HepG2 (cell line): ENCODE measurements around the gene HNRNPA1. TPM values are rescaled to one million over a fixed set of nuclear protein-coding genes. Genes with fewer than 3 reads are reported as not detected.

Experiments
- BCL3 ChIP-seq: sonication (generic); formaldehyde crosslinking; IDR thresholded peaks from 2 replicates; pipeline ENCODE4 v1.5.1; 2020; ENCODE audit warnings: mild to moderate bottlenecking, missing genetic modification reagents, moderate library complexity
- CHD2 ChIP-seq: IDR thresholded peaks from 2 replicates; pipeline ENCODE4 v1.6.1; 2011; ENCODE audit warnings: low read depth, low read length, improper control_type of control experiment
- ELF3 ChIP-seq: IDR thresholded peaks from 2 replicates; pipeline ENCODE4 v1.6.1; 2016; ENCODE audit warnings: missing genetic modification reagents, missing compliant biosample characterization
- KDM3A ChIP-seq: IDR thresholded peaks from 2 replicates; pipeline ENCODE4 v1.6.1; 2018; ENCODE audit warnings: low read depth, missing compliant biosample characterization
- SNAPC4 ChIP-seq: sonication (generic); formaldehyde crosslinking; IDR thresholded peaks from 2 replicates; pipeline ENCODE4 v1.4.0; 2020; ENCODE audit warnings: mild to moderate bottlenecking, missing genetic modification reagents
- SP5 ChIP-seq: IDR thresholded peaks from 2 replicates; pipeline ENCODE4 v1.6.1; 2016; ENCODE audit warnings: low read depth, borderline replicate concordance
- ZNF260 ChIP-seq: sonication (generic); formaldehyde crosslinking; IDR thresholded peaks from 2 replicates; pipeline ENCODE4 v1.4.0; 2020; ENCODE audit warnings: missing genetic modification reagents, low read depth, mild to moderate bottlenecking, borderline replicate concordance
- ZSCAN22 ChIP-seq: sonication (generic); formaldehyde crosslinking; IDR thresholded peaks from 2 replicates; pipeline ENCODE4 v1.4.0; 2020; ENCODE audit warnings: mild to moderate bottlenecking, missing genetic modification reagents
- polyA plus RNA-seq, 8 experiments: library from polyadenylated mRNA; depleted of rRNA in 3 of 8; stranded (reverse) in 7 of 8; unstranded in 1 of 8; fragments of >200 nt; fragmentation: Illumina TruSeq in 4 of 8; extraction: Trizol in 4 of 8; gene quantifications; 2 replicates each; pipeline versions ENCODE4 v1.2.1 to v1.2.3, GENCODE V29; 2011 to 2016; ENCODE audit warnings: low read depth in 4 of 8, missing spikeins in 1 of 8, mixed read lengths in 1 of 8; ENCODE audit not compliant: insufficient read depth in 1 of 8
- total RNA-seq, 5 experiments: library from RNA; depleted of rRNA; stranded (reverse); fragments of >200 nt; fragmentation: Illumina TruSeq; extraction: Trizol; gene quantifications; 2 replicates each; pipeline ENCODE4 v1.2.3, GENCODE V29; 2016; ENCODE audit warnings: low read depth in 1 of 5
- TF ChIP-seq, protein P1 (sequence below): sonication (generic); formaldehyde crosslinking; IDR thresholded peaks from 2 replicates; pipeline ENCODE4 v1.5.0; 2020; ENCODE audit warnings: missing genetic modification reagents
- TF ChIP-seq, protein P2 (sequence below): sonication (generic); formaldehyde crosslinking; IDR thresholded peaks from 2 replicates; pipeline ENCODE4 v1.4.0; 2020; ENCODE audit warnings: missing genetic modification reagents, borderline replicate concordance
- TF ChIP-seq, protein P3 (sequence below): sonication (generic); formaldehyde crosslinking; IDR thresholded peaks from 2 replicates; pipeline ENCODE4 v1.5.1; 2020; ENCODE audit warnings: missing genetic modification reagents, mild to moderate bottlenecking, borderline replicate concordance
- TF ChIP-seq, protein P4 (sequence below): sonication (generic); formaldehyde crosslinking; IDR thresholded peaks from 2 replicates; pipeline ENCODE4 v1.5.1; 2020; ENCODE audit warnings: missing genetic modification reagents, mild to moderate bottlenecking, borderline replicate concordance
- TF ChIP-seq, protein P5 (sequence below): sonication (generic); formaldehyde crosslinking; IDR thresholded peaks from 2 replicates; pipeline ENCODE4 v1.4.0; 2020; ENCODE audit warnings: missing genetic modification reagents, borderline replicate concordance

The HNRNPA1 gene
- total and polyA plus RNA-seq, 2 of the 13 experiments (the other 11 are each of a cell fraction or from before 2014, with no cell fraction given) = 535 to 1,820 TPM

- no peak; the same call in 1 of the 2 replicates for TF ChIP-seq SNAPC4
- TF ChIP-seq ELF3 (CRISPR knock-in tag) = peak; percentile 48
- TF ChIP-seq, protein P1, sequence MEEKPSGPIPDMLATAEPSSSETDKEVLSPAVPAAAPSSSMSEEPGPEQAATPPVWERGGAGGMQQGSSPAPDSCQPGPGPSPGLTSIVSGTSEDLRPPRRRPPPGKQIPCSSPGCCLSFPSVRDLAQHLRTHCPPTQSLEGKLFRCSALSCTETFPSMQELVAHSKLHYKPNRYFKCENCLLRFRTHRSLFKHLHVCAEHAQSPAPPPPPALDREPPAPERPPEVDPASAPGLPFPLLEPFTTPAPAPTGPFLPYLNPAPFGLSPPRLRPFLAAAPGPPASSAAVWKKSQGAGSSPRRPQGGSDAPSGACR = no peak
- TF ChIP-seq, protein P2, sequence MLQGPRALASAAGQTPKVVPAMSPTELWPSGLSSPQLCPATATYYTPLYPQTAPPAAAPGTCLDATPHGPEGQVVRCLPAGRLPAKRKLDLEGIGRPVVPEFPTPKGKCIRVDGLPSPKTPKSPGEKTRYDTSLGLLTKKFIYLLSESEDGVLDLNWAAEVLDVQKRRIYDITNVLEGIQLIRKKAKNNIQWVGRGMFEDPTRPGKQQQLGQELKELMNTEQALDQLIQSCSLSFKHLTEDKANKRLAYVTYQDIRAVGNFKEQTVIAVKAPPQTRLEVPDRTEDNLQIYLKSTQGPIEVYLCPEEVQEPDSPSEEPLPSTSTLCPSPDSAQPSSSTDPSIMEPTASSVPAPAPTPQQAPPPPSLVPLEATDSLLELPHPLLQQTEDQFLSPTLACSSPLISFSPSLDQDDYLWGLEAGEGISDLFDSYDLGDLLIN (CRISPR knock-in tag) = peak; percentile 43; the same call in 1 of the 2 replicates
- TF ChIP-seq, protein P3, sequence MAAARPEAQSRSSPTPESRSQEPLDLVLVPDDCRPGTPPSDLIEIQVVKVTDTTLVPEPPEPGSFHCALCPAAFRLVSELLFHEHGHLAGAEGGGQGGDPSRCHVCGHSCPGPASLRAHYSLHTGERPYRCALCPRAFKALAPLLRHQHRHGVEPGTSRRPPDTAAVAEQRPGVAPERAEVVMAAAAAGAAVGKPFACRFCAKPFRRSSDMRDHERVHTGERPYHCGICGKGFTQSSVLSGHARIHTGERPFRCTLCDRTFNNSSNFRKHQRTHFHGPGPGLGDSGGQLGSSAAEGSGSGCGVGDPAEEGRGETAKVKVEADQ (CRISPR knock-in tag) = peak; percentile 24; the same call in 1 of the 2 replicates
- TF ChIP-seq KDM3A = no peak
- TF ChIP-seq ZNF260 (CRISPR knock-in tag) = no peak
- TF ChIP-seq CHD2 = peak; percentile 47; the same call in 1 of the 2 replicates
- TF ChIP-seq SP5 (CRISPR knock-in tag) = no peak
- TF ChIP-seq, protein P4, sequence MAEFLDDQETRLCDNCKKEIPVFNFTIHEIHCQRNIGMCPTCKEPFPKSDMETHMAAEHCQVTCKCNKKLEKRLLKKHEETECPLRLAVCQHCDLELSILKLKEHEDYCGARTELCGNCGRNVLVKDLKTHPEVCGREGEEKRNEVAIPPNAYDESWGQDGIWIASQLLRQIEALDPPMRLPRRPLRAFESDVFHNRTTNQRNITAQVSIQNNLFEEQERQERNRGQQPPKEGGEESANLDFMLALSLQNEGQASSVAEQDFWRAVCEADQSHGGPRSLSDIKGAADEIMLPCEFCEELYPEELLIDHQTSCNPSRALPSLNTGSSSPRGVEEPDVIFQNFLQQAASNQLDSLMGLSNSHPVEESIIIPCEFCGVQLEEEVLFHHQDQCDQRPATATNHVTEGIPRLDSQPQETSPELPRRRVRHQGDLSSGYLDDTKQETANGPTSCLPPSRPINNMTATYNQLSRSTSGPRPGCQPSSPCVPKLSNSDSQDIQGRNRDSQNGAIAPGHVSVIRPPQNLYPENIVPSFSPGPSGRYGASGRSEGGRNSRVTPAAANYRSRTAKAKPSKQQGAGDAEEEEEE = no peak
- TF ChIP-seq ZSCAN22 (CRISPR knock-in tag) = no peak
- peak; percentile 74; the same call in 1 of the 2 replicates for TF ChIP-seq BCL3 (CRISPR knock-in tag)
- TF ChIP-seq, protein P5, sequence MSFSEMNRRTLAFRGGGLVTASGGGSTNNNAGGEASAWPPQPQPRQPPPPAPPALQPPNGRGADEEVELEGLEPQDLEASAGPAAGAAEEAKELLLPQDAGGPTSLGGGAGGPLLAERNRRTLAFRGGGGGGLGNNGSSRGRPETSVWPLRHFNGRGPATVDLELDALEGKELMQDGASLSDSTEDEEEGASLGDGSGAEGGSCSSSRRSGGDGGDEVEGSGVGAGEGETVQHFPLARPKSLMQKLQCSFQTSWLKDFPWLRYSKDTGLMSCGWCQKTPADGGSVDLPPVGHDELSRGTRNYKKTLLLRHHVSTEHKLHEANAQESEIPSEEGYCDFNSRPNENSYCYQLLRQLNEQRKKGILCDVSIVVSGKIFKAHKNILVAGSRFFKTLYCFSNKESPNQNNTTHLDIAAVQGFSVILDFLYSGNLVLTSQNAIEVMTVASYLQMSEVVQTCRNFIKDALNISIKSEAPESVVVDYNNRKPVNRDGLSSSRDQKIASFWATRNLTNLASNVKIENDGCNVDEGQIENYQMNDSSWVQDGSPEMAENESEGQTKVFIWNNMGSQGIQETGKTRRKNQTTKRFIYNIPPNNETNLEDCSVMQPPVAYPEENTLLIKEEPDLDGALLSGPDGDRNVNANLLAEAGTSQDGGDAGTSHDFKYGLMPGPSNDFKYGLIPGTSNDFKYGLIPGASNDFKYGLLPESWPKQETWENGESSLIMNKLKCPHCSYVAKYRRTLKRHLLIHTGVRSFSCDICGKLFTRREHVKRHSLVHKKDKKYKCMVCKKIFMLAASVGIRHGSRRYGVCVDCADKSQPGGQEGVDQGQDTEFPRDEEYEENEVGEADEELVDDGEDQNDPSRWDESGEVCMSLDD (CRISPR knock-in tag) = no peak
These were observed 676 bp upstream of the HNRNPA1 start, which contains the start of gene CBX5 (continued) for GRCh38 chr12:54279632-54280467.
